HG02852 (cell line): ENCODE results near the gene BATF3.
"Not testable (repeated sequence)": the region's sequence is repeated elsewhere in the genome, so short reads cannot be mapped to it uniquely, and the experiment has no call there.

Experiments used
- ATAC-seq: cut with Tn5 transposase; IDR thresholded peaks from one replicate; pipeline ENCODE4 v1.9.1; 2021; ENCODE audit warnings: mild to moderate bottlenecking, moderate library complexity; ENCODE audit not compliant: unreplicated experiment

BATF3 gene

GRCh38 chr1:212699625-212700222 lies at the start of gene BATF3:
Gene BATF3, minus strand, starts transcription at chr1:212699840. Its CDS starts 78 bp downstream, at chr1:212699762.
- ATAC-seq = peak; percentile 20

DNA sequence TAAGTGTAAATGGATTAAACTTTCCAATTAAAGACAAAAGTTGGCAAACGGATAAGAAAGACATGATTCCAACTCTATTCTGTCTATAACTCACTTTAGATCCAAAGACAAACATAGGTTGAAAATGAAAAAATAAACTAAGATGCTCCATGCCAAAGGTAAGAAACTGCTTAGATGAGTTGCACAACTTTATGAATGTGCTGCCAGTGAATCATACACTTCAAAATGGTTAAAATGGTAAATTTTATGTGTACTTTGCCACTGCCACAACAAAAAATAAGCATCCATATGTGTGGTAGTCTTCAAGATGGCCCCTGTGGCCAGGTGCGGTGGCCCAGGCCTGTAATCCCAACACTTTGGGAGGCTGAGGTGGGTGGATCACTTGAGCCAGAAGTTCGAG lies 46.9 kb upstream of the BATF3 start:
- no peak for ATAC-seq

DNA sequence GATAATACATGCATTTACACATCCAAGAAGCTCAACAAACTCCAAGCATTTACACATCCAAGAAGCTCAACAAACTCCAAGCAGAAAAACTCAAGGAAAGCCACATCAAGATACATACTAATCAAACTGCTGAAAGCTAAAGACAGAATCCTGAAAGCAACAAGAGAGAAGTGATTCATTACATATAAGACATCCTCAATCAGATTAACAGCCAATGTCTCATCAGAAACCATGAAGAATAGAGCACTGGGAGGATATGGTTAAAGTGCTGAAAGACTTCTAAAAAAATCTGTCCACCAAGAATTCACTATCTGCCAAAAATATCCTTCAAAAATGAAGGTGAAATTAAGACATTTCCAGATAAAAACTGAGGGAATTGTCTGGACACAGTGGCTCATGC lies 45.7 kb upstream of the BATF3 start:
- no peak for ATAC-seq

GRCh38 chr1:212743901-212744475 lies 44.3 kb upstream of the BATF3 start:
- ATAC-seq = no peak

GRCh38 chr1:212738330-212738729 lies 38.7 kb upstream of the BATF3 start:
- no peak for ATAC-seq

DNA sequence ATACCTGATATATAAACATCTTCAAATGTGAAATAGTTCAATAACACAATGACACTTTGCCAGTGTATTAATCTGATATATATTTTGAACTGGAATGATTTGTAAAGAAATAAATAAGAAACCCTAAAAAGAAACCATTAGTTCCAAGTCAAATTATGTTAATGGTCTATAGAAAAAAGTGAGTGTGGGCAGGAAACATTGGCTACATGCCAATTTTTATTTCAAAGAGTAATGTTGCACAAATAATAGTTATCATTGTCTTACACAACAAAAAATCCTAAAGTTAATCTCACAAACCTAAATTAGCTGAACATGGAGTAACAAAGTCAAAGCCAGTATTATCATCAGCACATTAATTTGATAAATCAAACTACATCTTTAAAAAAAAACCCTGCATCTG lies 37.9 kb upstream of the BATF3 start:
- ATAC-seq = no peak

GRCh38 chr1:212733109-212733508 lies 33.5 kb upstream of the BATF3 start:
- ATAC-seq = no peak

DNA sequence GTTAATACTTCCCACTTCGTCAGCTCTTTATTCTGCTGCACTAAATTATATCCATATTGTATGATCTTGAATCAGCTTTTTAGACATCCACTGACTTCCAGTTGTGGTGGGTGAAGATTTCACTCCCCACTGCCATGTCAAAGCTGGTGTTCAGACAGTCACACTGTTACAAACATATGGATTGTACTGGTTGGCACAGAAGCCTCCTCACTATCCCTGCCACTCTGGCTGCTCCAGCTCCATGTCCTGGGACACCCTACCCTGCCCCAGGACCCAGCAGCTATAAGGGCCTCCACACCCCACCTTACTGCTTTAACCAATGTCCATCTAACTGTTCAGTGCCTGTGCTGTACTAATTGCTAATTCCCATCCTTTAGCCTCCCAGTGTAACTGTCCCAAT lies 32.0 kb upstream of the BATF3 start:
- no peak for ATAC-seq

GRCh38 chr1:212728606-212729005 lies 29.0 kb upstream of the BATF3 start:
- ATAC-seq = no peak

- ATAC-seq = no peak
Measured at GRCh38 chr1:212727386-212728181, 27.9 kb upstream of the BATF3 start.

DNA sequence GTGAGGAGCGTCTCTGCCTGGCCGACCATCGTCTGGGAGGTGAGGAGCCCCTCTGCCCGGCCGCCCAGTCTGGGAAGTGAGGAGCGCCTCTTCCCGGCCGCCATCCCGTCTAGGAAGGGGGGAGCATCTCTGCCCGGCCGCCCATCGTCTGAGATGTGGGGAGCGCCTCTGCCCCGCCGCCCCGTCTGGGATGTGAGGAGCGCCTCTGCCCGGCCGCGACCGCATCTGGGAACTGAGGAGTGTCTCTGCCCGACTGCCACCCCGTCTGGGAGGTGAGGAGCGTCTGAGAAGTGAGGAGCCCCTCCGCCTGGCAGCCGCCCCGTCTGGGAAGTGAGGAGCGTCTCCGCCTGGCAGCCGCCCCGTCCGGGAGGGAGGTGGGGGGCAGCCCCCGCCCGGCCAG lies 25.0 kb upstream of the BATF3 start:
- not testable (repeated sequence) for ATAC-seq

DNA sequence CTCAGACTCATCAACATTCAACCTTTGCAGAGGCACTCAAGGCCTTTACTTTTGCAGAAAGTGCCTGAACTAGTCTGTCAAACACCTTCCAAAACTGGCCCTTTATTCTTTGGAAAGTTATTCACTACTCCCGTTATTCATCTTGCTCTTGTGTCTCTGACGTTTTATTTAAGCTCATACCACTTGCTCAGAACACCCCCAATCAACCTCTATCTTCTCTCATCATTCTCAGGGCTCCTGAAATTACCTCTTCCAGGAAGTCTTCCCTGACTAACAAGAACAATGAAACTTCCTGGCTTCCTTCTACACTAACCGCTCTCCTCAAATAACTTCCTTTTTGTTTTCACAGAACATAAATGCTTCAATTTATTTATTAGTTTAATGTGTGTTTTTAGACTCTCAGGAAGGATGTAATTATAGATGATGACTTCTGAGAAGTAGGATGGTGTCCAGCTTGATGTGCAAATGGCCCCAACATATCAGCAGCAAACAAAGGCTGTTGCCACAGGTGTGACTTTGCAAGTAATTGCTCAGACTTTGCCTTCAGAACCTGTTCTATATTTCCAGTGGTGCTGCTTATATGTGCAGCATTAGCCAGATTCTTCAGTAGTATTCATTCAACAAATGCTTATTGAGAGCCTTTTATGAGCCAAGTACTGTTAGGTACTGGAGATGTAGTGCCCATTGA lies 22.8 kb upstream of the BATF3 start:
- ATAC-seq = no peak

GRCh38 chr1:212721388-212722247 lies 22.0 kb upstream of the BATF3 start:
- no peak for ATAC-seq

GRCh38 chr1:212719633-212720032 lies 20.0 kb upstream of the BATF3 start:
- ATAC-seq = no peak

- no peak for ATAC-seq
Measured at GRCh38 chr1:212718499-212718898, 18.9 kb upstream of the BATF3 start.

- ATAC-seq = no peak
Measured at GRCh38 chr1:212716161-212716560, 16.5 kb upstream of the BATF3 start.

DNA sequence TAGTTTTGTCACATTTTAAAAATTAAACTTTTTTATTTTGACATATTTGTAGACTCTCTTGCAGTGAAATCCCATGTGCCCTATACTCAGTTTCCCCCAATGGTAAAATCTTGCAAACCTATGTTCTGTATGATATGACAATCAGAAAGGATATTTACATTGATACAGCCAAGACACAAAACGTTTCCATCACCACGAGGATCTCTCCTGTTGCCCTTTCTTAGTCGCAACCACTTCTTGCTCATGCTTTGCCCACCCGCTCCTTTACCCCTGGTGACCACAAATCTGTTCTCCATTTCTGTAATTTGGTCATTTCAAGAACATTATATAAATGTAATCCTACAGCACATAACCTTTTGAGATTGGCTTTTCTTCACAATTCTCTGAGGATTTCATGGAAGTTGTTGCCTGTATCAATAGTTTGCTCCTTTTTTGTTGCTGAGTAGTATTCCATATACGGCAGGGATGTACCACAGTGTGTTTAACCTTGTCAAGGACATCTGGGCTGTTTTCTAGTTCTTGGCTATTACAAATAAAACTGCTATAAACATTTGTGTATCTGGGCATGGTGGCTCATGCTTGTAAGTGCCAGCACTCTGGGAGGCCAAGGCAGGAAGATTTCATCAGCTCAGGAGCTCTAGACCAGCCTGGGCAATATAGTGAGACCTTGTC lies 14.0 kb upstream of the BATF3 start:
- ATAC-seq = no peak

DNA sequence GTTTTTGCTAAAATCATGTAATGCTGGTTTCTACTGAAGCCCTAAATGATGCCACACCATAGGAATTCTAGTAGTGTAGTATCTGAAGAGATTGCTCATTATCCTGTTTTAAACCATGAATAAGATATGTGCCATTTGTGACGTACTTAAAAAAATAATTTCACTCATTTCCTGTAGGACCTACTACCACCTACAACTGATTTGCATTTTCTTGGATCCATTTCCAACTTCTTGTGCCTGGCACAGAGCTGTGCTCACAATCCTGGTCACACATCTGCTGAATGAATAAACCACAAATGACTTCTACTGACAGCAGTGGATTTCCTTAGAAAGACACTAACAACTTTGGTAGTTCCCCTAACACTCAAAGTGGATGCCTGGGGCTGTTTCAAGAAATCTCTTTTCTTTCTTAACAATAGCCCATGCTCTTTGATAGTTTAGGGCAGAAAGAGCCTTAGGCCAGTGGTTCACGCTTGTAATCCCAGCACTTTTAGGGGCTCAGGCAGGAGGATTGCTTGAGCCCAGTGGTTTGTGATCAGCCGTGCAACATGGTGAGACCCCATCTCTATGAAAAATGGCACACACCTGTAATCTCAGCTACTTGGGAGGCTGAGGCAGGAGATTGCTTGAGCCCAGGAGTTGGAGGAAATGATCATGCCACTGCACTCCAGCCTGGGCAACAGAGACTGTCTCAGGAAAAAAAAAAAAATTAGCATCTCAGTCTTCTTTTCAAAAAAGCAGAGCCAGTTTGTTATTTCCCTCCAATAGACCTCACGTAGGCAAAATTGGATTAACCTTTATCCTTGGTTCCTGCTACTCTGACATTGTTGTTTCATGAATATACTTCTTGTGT lies 13.0 kb upstream of the BATF3 start:
- ATAC-seq = no peak

DNA sequence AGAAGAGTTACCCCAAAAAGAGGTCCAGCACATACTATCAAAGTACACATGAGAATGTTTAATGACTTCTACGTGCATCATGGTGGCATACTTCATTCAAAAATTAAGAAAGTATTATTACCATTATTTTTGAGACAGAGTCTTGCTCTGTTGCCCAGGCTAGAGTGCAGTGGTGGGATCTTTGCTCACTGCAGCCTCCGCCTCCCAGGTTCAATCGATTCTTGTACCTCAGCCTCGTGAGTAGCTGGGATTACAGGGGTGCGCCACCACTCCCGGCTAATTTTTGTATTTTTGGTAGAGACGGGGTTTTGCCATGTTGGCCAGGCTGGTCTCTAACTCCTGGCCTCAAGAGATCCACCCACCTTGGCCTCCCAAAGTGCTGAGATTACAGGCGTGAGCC lies 12.3 kb upstream of the BATF3 start:
- ATAC-seq = not testable (repeated sequence)
